HCT116 (cell line): ENCODE measurements around the gene CHN1. TPM values are rescaled to one million over a fixed set of nuclear protein-coding genes. Genes with fewer than 3 reads are reported as not detected.

Experiments
- ATAC-seq: fragments of 200-7000 bp; cut with Tn5 transposase; 2 replicates; pipeline ENCODE4 v1.9.1; 2020; ENCODE audit warnings: mild to moderate bottlenecking, moderate library complexity
- BruUV-seq: library from RNA; stranded (reverse); fragments of 400-500 nt; replicated peaks from 2 replicates; lab custom pipeline; 2021; lab: Mats Ljungman, UMichigan
- CTCF ChIA-PET: fragments of 300-600 bp; sonication (Branson Sonifier 250); formaldehyde crosslinking; loops from one replicate; lab custom pipeline; 2021; ENCODE audit warnings: antibody characterized with exemption; lab: Charles Lee
- POLR2A ChIA-PET: fragments of 300-600, 350-600 bp; sonication (Branson Sonifier 250); formaldehyde crosslinking; loops from one replicate; lab custom pipeline; 2021; ENCODE audit warnings: antibody characterized with exemption; lab: Charles Lee
- RAD21 ChIA-PET, 2 experiments: fragments of 300-600 bp; sonication (Branson Sonifier 250); formaldehyde crosslinking; loops; one replicate each; lab custom pipeline; 2023; ENCODE audit warnings: low total read pairs in 2 of 2; ENCODE audit not compliant: uncharacterized antibody in 2 of 2, unreplicated experiment in 2 of 2, low non-redundant PET in 1 of 2; lab: Charles Lee
- DNase-seq: peaks from one replicate; pipeline ENCODE4 v3.0.0-alpha.2; 2010; ENCODE audit warnings: low read depth, low spot score
- H2AFZ ChIP-seq: fragments of 200-600 bp; shearing (Covaris generic), sonication (generic); 2 replicates; pipeline ENCODE4 v1.6.1; 2017; ENCODE audit warnings: low read depth, mixed run types, mixed read lengths, antibody characterized with exemption, low read length; ENCODE audit not compliant: poor library complexity, severe bottlenecking
- H3K27ac ChIP-seq: 2 replicates; pipeline ENCODE4 v1.5.1; 2012; ENCODE audit warnings: low read depth, low read length
- H3K27me3 ChIP-seq: fragments of 200-600 bp; sonication (generic); 2 replicates; pipeline ENCODE4 v1.6.1; 2016; ENCODE audit warnings: mixed run types, low read length, mixed read lengths; ENCODE audit not compliant: insufficient read depth
- H3K36me3 ChIP-seq, 2 experiments: fragments of 200-500 bp in 1 of 2; fragments of 200-600 bp in 1 of 2; sonication (Bioruptor generic) in 1 of 2; sonication (generic) in 1 of 2; 2 replicates each; pipeline versions ENCODE4 v1.5.1 to v1.6.1; 2014 to 2016; ENCODE audit warnings: low read length in 2 of 2, inconsistent platforms in 1 of 2, mixed read lengths in 1 of 2, mixed run types in 1 of 2; ENCODE audit not compliant: insufficient read depth in 2 of 2, control insufficient read depth in 1 of 2
- H3K4me1 ChIP-seq, 2 experiments: fragments of 200-600 bp in 1 of 2; sonication (generic) in 1 of 2; 2 replicates each; pipeline versions ENCODE4 v1.5.1 to v1.6.1; 2012 to 2017; ENCODE audit warnings: low read length in 2 of 2, inconsistent platforms in 1 of 2, mild to moderate bottlenecking in 1 of 2, mixed read lengths in 1 of 2, mixed run types in 1 of 2, moderate library complexity in 1 of 2; ENCODE audit not compliant: insufficient read depth in 2 of 2, control insufficient read depth in 1 of 2
- H3K4me2 ChIP-seq: fragments of 200-600 bp; sonication (generic); 2 replicates; pipeline ENCODE4 v1.6.1; 2017; ENCODE audit warnings: mixed run types, low read length, mixed read lengths
- H3K4me3 ChIP-seq, 2 experiments: fragments of 200-600 bp in 1 of 2; sonication (generic) in 1 of 2; replicated peaks in 1 of 2; 2 replicates each; pipeline ENCODE4 v1.5.1; 2011 to 2016; ENCODE audit warnings: low read length in 2 of 2, control low read depth in 1 of 2, low read depth in 1 of 2, mild to moderate bottlenecking in 1 of 2, mixed read lengths in 1 of 2, mixed run types in 1 of 2
- H3K79me2 ChIP-seq: fragments of 200-600 bp; sonication (generic); 2 replicates; pipeline ENCODE4 v1.6.1; 2017; ENCODE audit warnings: mild to moderate bottlenecking, mixed run types, low read length, moderate library complexity, mixed read lengths; ENCODE audit not compliant: insufficient read depth
- H3K9ac ChIP-seq: fragments of 200-600 bp; sonication (generic); 2 replicates; pipeline ENCODE4 v1.6.1; 2016; ENCODE audit warnings: low read length, mixed read lengths
- H3K9me2 ChIP-seq: fragments of 200-600 bp; sonication (generic), shearing (Covaris generic); 2 replicates; pipeline ENCODE4 v1.6.1; 2017; ENCODE audit warnings: mixed run types, mild to moderate bottlenecking, moderate library complexity; ENCODE audit not compliant: insufficient read depth
- H3K9me3 ChIP-seq, 2 experiments: fragments of 200-500 bp in 1 of 2; fragments of 200-600 bp in 1 of 2; sonication (Bioruptor generic) in 1 of 2; sonication (generic) in 1 of 2; 2 replicates each; pipeline ENCODE4 v1.6.1; 2014 to 2017; ENCODE audit warnings: low read length in 2 of 2, mixed read lengths in 2 of 2, inconsistent platforms in 1 of 2, low read depth in 1 of 2, mild to moderate bottlenecking in 1 of 2, mixed run types in 1 of 2, moderate library complexity in 1 of 2; ENCODE audit not compliant: control insufficient read depth in 1 of 2, insufficient read depth in 1 of 2
- H4K20me1 ChIP-seq: fragments of 200-600 bp; sonication (generic), shearing (Covaris generic); 2 replicates; pipeline ENCODE4 v1.6.1; 2017; ENCODE audit warnings: mixed run types, mild to moderate bottlenecking, moderate library complexity; ENCODE audit not compliant: insufficient read depth
- ATF3 ChIP-seq: IDR thresholded peaks from 2 replicates; pipeline ENCODE4 v1.6.1; 2012
- CBX3 ChIP-seq: IDR thresholded peaks from 2 replicates; pipeline ENCODE4 v1.6.1; 2012; ENCODE audit warnings: low read depth
- CEBPB ChIP-seq: IDR thresholded peaks from 2 replicates; pipeline ENCODE4 v1.6.1; 2012; ENCODE audit warnings: low read depth
- EZH2phosphoT487 ChIP-seq: fragments of 200-600 bp; IDR thresholded peaks from 2 replicates; pipeline ENCODE4 v1.6.1; 2018; ENCODE audit warnings: antibody characterized with exemption, borderline replicate concordance
- FOSL1 ChIP-seq: IDR thresholded peaks from 2 replicates; pipeline ENCODE4 v1.6.1; 2012; ENCODE audit warnings: low read depth
- MAX ChIP-seq: IDR thresholded peaks from 2 replicates; pipeline ENCODE4 v1.6.1; 2012
- REST ChIP-seq: IDR thresholded peaks from 2 replicates; pipeline ENCODE4 v1.6.1; 2012; ENCODE audit warnings: low read depth
- intact Hi-C: fragments of 100-400 bp; cut with micrococcal nuclease; formaldehyde crosslinking; loops from 2 replicates; pipeline ENCODE4 v1.10.0; 2022
- total RNA-seq: library from RNA; stranded (reverse); gene quantifications from one replicate; pipeline ENCODE4 v1.2.1, GENCODE V29; 2021; ENCODE audit not compliant: unreplicated experiment

CHN1 gene
- total RNA-seq, 1 experiment from 2014 or later, result 3.6 TPM

- Histone ChIP-seq H3K4me3 (no peak overlapping the region), H3K4me1 (no peaks in the 10 kb centered on the region), H4K20me1 (no peaks in the 10 kb centered on the region), H3K79me2 (no peaks in the 10 kb centered on the region), H3K9me2 (no peaks in the 10 kb centered on the region), H3K27me3 (no peaks in the 10 kb centered on the region)
- DNase-seq (no peak), ATAC-seq (no peak)
- TF ChIP-seq MAX (no peak), CEBPB (no peak), EZH2phosphoT487 (no peak), CBX3 (no peak), ATF3 (no peak), FOSL1 (no peak), REST (no peak)
- TF ChIP-seq, all 23 proteins: peak for 0
- no TSS peak for BruUV-seq
- no peak overlapping the region for H3K27ac ChIP-seq
- H3K9ac ChIP-seq, result no peak overlapping the region
- ChIA-PET POLR2A (no interaction called here), CTCF (no interaction called here), RAD21 (no interaction called here)
- no peak overlapping the region for H2AFZ ChIP-seq
- no peaks in the 10 kb centered on the region for H3K9me3 ChIP-seq
- intact Hi-C loops, result no loop called here
- H3K4me2 ChIP-seq, result no peak overlapping the region
- H3K36me3 ChIP-seq, result no peaks in the 10 kb centered on the region
Measured at GRCh38 chr2:174965992-174966744, 39.0 kb downstream of the CHN1 start.
